H1 (cell line): Measurements from ENCODE around the gene IFIT1. TPM values are rescaled to one million over a fixed set of nuclear protein-coding genes. Genes with fewer than 3 reads are reported as not detected.

Experiments
- CTCF ChIA-PET: fragments of 300-600 bp; sonication (Branson Sonifier 250); formaldehyde crosslinking; loops from one replicate; lab custom pipeline; 2021; ENCODE audit not compliant: partially characterized antibody; lab: Charles Lee
- POLR2A ChIA-PET: fragments of 300-600 bp; sonication (Branson Sonifier 250); formaldehyde crosslinking; loops from one replicate; lab custom pipeline; 2021; ENCODE audit warnings: inconsistent platforms; ENCODE audit not compliant: partially characterized antibody; lab: Charles Lee
- DNase-seq, 2 experiments: peaks; one replicate each; pipeline versions ENCODE4 v3.0.0 to v3.0.0-alpha.2; 2010 to 2022; ENCODE audit warnings: low spot score in 2 of 2, low read depth in 1 of 2, mixed read lengths in 1 of 2
- FAIRE-seq: peaks from 2 replicates; lab custom pipeline; 2011; peaks lifted over from hg19 to GRCh38; lab: Jason Lieb, UNC
- H2AFZ ChIP-seq: 2 replicates; pipeline ENCODE4 v1.8.1; 2012; ENCODE audit warnings: low read length, inconsistent platforms
- H2AK5ac ChIP-seq: 2 replicates; pipeline ENCODE4 v1.6.1; 2013; ENCODE audit warnings: low read depth, low read length
- H2BK120ac ChIP-seq: replicated peaks from 2 replicates; pipeline ENCODE3; 2013; ENCODE audit warnings: low read depth, low read length, inconsistent platforms
- H2BK12ac ChIP-seq: 2 replicates; pipeline ENCODE4 v1.6.1; 2013; ENCODE audit warnings: low read depth, low read length
- H2BK15ac ChIP-seq: 2 replicates; pipeline ENCODE4 v1.6.1; 2013; ENCODE audit warnings: low read length
- H2BK20ac ChIP-seq: 2 replicates; pipeline ENCODE4 v1.6.1; 2013; ENCODE audit warnings: low read length
- H2BK5ac ChIP-seq: 2 replicates; pipeline ENCODE4 v1.6.1; 2013; ENCODE audit warnings: low read depth, low read length
- H3K14ac ChIP-seq: 2 replicates; pipeline ENCODE4 v1.6.1; 2013; ENCODE audit warnings: inconsistent platforms; ENCODE audit not compliant: insufficient read length
- H3K18ac ChIP-seq: 2 replicates; pipeline ENCODE4 v1.6.1; 2013; ENCODE audit warnings: low read length; ENCODE audit errors: extremely low read depth
- H3K23ac ChIP-seq: 2 replicates; pipeline ENCODE4 v1.6.1; 2013; ENCODE audit warnings: inconsistent platforms; ENCODE audit not compliant: insufficient read length
- H3K23me2 ChIP-seq: 2 replicates; pipeline ENCODE4 v1.6.1; 2013; ENCODE audit warnings: low read depth, low read length
- H3K27ac ChIP-seq: 2 replicates; pipeline ENCODE4 v1.6.1; 2011; ENCODE audit warnings: low read depth, low read length, inconsistent platforms
- H3K27me3 ChIP-seq, 4 experiments: replicated peaks in 1 of 4; 1 replicate in 1 of 4; 2 replicates in 3 of 4; pipeline versions ENCODE4 v1.6.1 to v1.8.1; 2011 to 2013; ENCODE audit warnings: low read length in 3 of 4, mild to moderate bottlenecking in 3 of 4, inconsistent platforms in 2 of 4, mixed read lengths in 2 of 4, moderate library complexity in 1 of 4; ENCODE audit not compliant: control insufficient read depth in 3 of 4, insufficient read depth in 3 of 4; ENCODE audit errors: extremely low read depth in 1 of 4
- H3K36me3 ChIP-seq, 4 experiments: 2 replicates each; pipeline versions ENCODE4 v1.6.1 to v1.8.1; 2011 to 2013; ENCODE audit warnings: mild to moderate bottlenecking in 4 of 4, low read length in 3 of 4, moderate library complexity in 2 of 4, control low read depth in 1 of 4, inconsistent platforms in 1 of 4; ENCODE audit not compliant: insufficient read depth in 4 of 4, control insufficient read depth in 2 of 4
- H3K4ac ChIP-seq: replicated peaks from 2 replicates; pipeline ENCODE3; 2013; ENCODE audit warnings: low read length, low read depth, mixed read lengths, inconsistent platforms; ENCODE audit not compliant: insufficient read length
- H3K4me1 ChIP-seq, 4 experiments: replicated peaks in 1 of 4; 1 replicate in 1 of 4; 2 replicates in 3 of 4; pipeline versions ENCODE4 v1.6.1 to v1.8.1; 2011 to 2013; ENCODE audit warnings: low read length in 3 of 4, inconsistent platforms in 2 of 4, mixed read lengths in 1 of 4; ENCODE audit not compliant: insufficient read depth in 4 of 4, control insufficient read depth in 3 of 4
- H3K4me2 ChIP-seq, 2 experiments: 2 replicates each; pipeline versions ENCODE4 v1.6.1 to v1.8.1; 2011 to 2013; ENCODE audit warnings: low read depth in 2 of 2, low read length in 2 of 2, control low read depth in 1 of 2, inconsistent platforms in 1 of 2, mild to moderate bottlenecking in 1 of 2; ENCODE audit not compliant: insufficient read depth in 1 of 2
- H3K4me3 ChIP-seq, 4 experiments: fragments of 200-600, 300-600 bp in 1 of 4; sonication (generic), shearing (Covaris generic), sonication (Bioruptor Twin) in 1 of 4; 2 replicates each; pipeline versions ENCODE4 v1.5.1 to v1.8.1; 2011 to 2016; ENCODE audit warnings: low read length in 4 of 4, low read depth in 3 of 4, control low read depth in 2 of 4, inconsistent platforms in 2 of 4, mild to moderate bottlenecking in 2 of 4, mixed read lengths in 1 of 4, moderate library complexity in 1 of 4; ENCODE audit not compliant: insufficient read depth in 2 of 4; ENCODE audit errors: extremely low read depth in 1 of 4
- H3K56ac ChIP-seq: replicated peaks from 2 replicates; pipeline ENCODE3; 2013; ENCODE audit warnings: low read depth, mild to moderate bottlenecking, mixed read lengths, low read length, inconsistent platforms; ENCODE audit not compliant: insufficient read length
- H3K79me1 ChIP-seq: 2 replicates; pipeline ENCODE4 v1.6.1; 2013; ENCODE audit warnings: low read depth, low read length, control low read depth
- H3K79me2 ChIP-seq, 2 experiments: 2 replicates each; pipeline versions ENCODE4 v1.6.1 to v1.8.1; 2012 to 2013; ENCODE audit warnings: low read length in 2 of 2, mild to moderate bottlenecking in 2 of 2, inconsistent platforms in 1 of 2; ENCODE audit not compliant: insufficient read depth in 2 of 2, control insufficient read depth in 1 of 2
- H3K9ac ChIP-seq, 4 experiments: replicated peaks in 1 of 4; 1 replicate in 1 of 4; 2 replicates in 3 of 4; pipeline versions ENCODE4 v1.6.1 to v1.8.1; 2011 to 2013; ENCODE audit warnings: low read depth in 3 of 4, low read length in 3 of 4, control low read depth in 2 of 4, mild to moderate bottlenecking in 2 of 4, moderate library complexity in 2 of 4, inconsistent platforms in 1 of 4; ENCODE audit errors: extremely low read depth in 1 of 4
- H3K9me3 ChIP-seq, 2 experiments: 2 replicates each; pipeline versions ENCODE4 v1.6.1 to v1.8.1; 2012 to 2013; ENCODE audit warnings: mild to moderate bottlenecking in 2 of 2, moderate library complexity in 2 of 2, control low read depth in 1 of 2, inconsistent platforms in 1 of 2, low read depth in 1 of 2, low read length in 1 of 2, mixed read lengths in 1 of 2; ENCODE audit not compliant: insufficient read depth in 2 of 2
- H4K20me1 ChIP-seq, 2 experiments: replicated peaks in 1 of 2; 2 replicates each; pipeline versions ENCODE3 to v1.8.1; 2011 to 2013; ENCODE audit warnings: inconsistent platforms in 2 of 2, low read length in 2 of 2, mild to moderate bottlenecking in 1 of 2; ENCODE audit not compliant: insufficient read depth in 2 of 2, control insufficient read depth in 1 of 2
- H4K5ac ChIP-seq: 2 replicates; pipeline ENCODE4 v1.6.1; 2013; ENCODE audit warnings: low read length, low read depth, mixed read lengths, inconsistent platforms; ENCODE audit not compliant: insufficient read length
- H4K8ac ChIP-seq: 2 replicates; pipeline ENCODE4 v1.8.0; 2013; ENCODE audit warnings: mild to moderate bottlenecking, moderate library complexity, low read length, inconsistent platforms; ENCODE audit not compliant: insufficient read depth; ENCODE audit errors: extremely low read depth
- H4K91ac ChIP-seq: replicated peaks from 2 replicates; pipeline ENCODE3; 2013; ENCODE audit warnings: low read length, mixed read lengths, inconsistent platforms; ENCODE audit not compliant: insufficient read length
- CTBP2 ChIP-seq: IDR thresholded peaks from 2 replicates; pipeline ENCODE4 v1.7.0; 2011; ENCODE audit warnings: borderline replicate concordance, mild to moderate bottlenecking, moderate library complexity, mixed read lengths, low read length; ENCODE audit not compliant: insufficient read depth, insufficient read length
- GABPA ChIP-seq: IDR thresholded peaks from 2 replicates; pipeline ENCODE4 v1.6.1; 2011; ENCODE audit warnings: mild to moderate bottlenecking, low read length, moderate library complexity, borderline replicate concordance; ENCODE audit not compliant: insufficient read depth
- GTF2F1 ChIP-seq: IDR thresholded peaks from 2 replicates; pipeline ENCODE4 v1.6.1; 2012; ENCODE audit warnings: low read depth, low read length, improper control_type of control experiment, borderline replicate concordance
- JUN ChIP-seq: IDR thresholded peaks from 2 replicates; pipeline ENCODE4 v1.6.1; 2011; ENCODE audit warnings: low read depth, mild to moderate bottlenecking, improper control_type of control experiment, low read length
- KDM1A ChIP-seq: fragments of 200-600, 300-600 bp; sonication (generic); IDR thresholded peaks from 2 replicates; pipeline ENCODE4 v1.7.1; 2016; ENCODE audit warnings: mild to moderate bottlenecking, low read length, borderline replicate concordance
- MAFK ChIP-seq: IDR thresholded peaks from 2 replicates; pipeline ENCODE4 v1.6.1; 2012; ENCODE audit warnings: low read depth, mild to moderate bottlenecking, improper control_type of control experiment, low read length
- RFX5 ChIP-seq: IDR thresholded peaks from 2 replicates; pipeline ENCODE4 v1.6.1; 2011; ENCODE audit warnings: low read depth, low read length, improper control_type of control experiment, borderline replicate concordance
- RXRA ChIP-seq: IDR thresholded peaks from 2 replicates; pipeline ENCODE4 v1.6.1; 2011; ENCODE audit warnings: low read depth, mild to moderate bottlenecking, low read length, moderate library complexity; ENCODE audit not compliant: insufficient read depth
- SIN3A ChIP-seq, 2 experiments: IDR thresholded peaks in 1 of 2; conservative IDR thresholded peaks in 1 of 2; 2 replicates each; pipeline ENCODE4 v1.6.1; 2011 to 2012; ENCODE audit warnings: low read length in 2 of 2, improper control_type of control experiment in 1 of 2, low read depth in 1 of 2, mild to moderate bottlenecking in 1 of 2
- TAF7 ChIP-seq: optimal IDR thresholded peaks from 2 replicates; pipeline ENCODE3; 2011; ENCODE audit warnings: low read depth, mild to moderate bottlenecking, inconsistent platforms, low read length, moderate library complexity, borderline replicate concordance
- WGBS, 2 experiments: shearing (Covaris generic) in 1 of 2; methylation state at CpG; one replicate each; pipeline versions ENCODE4 v1.1.6 to v1.1.7; 2013 to 2015; ENCODE audit warnings: low lambda C conversion rate in 2 of 2, mixed read lengths in 2 of 2, inconsistent platforms in 1 of 2, low coverage in 1 of 2, missing lambda C conversion rate in 1 of 2; ENCODE audit not compliant: insufficient replicate concordance in 2 of 2, insufficient coverage in 1 of 2, insufficient read length in 1 of 2; ENCODE audit errors: extremely low coverage in 1 of 2, missing lambda C conversion rate in 1 of 2; 5-methylcytosine and 5-hydroxymethylcytosine counted together
- polyA plus RNA-seq, 7 experiments: library from polyadenylated mRNA; depleted of rRNA in 3 of 7; stranded (reverse) in 5 of 7; unstranded in 2 of 7; fragments of >200 nt in 5 of 7; fragments of 200-250 nt in 2 of 7; gene quantifications; 1 replicate in 5 of 7; 2 replicates in 1 of 7; 4 replicates in 1 of 7; pipeline versions ENCODE4 v1.2.1 to v1.2.3, GENCODE V29; 2011 to 2013; ENCODE audit warnings: missing spikeins in 2 of 7, mixed read lengths in 2 of 7
- total RNA-seq: library from RNA; stranded (reverse); fragmentation: NEBNext Ultra II Directional; extraction: Animal tissue kit (Norgen Biotek cat#: 25700); gene quantifications from 2 replicates; pipeline ENCODE4 v1.2.1, GENCODE V29; 2021
- TF ChIP-seq, protein P1 (sequence below): IDR thresholded peaks from 2 replicates; pipeline ENCODE4 v1.6.1; 2012; ENCODE audit warnings: low read length, inconsistent platforms

The IFIT1 gene
- total and polyA plus RNA-seq, 2 of the 8 experiments (the other 6 are each of a cell fraction or from before 2014, with no cell fraction given) = 0.94 to 1.5 TPM

DNA sequence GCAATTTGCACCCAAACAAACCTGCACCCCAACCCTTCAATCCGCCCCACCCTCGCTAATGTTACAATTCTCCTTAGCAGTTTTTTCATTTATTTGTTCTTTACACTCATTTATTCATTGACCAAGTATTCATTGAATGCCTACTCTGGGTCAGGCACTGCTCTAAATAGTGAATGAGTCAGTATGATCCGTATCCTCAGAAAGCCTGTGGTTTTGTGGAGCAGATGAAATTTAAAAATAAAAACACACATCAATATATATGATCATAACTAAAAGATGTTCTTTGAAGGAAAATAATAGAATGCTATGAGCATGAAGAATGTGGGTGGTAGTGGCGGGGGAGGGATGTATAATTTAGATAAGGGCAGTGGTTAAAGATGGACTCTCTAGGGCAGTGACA lies 35.2 kb downstream of the IFIT1 start:
- H4K8ac ChIP-seq = no peak overlapping the region
- no peaks in the 10 kb centered on the region for H3K79me2 ChIP-seq
- DNase-seq = no peak
- no peaks in the 10 kb centered on the region for H3K9me3 ChIP-seq
- H4K5ac ChIP-seq = no peak overlapping the region
- H3K79me1 ChIP-seq = no peaks in the 10 kb centered on the region
- H3K4me1 ChIP-seq = peaks cover 0 to 13% (median 5%) of the 10 kb centered on the region in 4 experiments; a peak in 2 of 7 replicates
- no peaks in the 10 kb centered on the region for H4K20me1 ChIP-seq
- no peaks in the 10 kb centered on the region for H3K27me3 ChIP-seq
- H3K56ac ChIP-seq = no peak overlapping the region
- no peaks in the 10 kb centered on the region for H3K36me3 ChIP-seq
- H3K23me2 ChIP-seq = no peaks in the 10 kb centered on the region
- no peak overlapping the region for H2AK5ac ChIP-seq
- H2BK20ac ChIP-seq = no peak overlapping the region
- H3K14ac ChIP-seq = no peak overlapping the region
- H2AFZ ChIP-seq = no peak overlapping the region
- 84% methylated on average over 4 of the region's 4 CpGs; no CpG with 5 or more reads in 1 of the 2 experiments for WGBS, 2 experiments
- no peak overlapping the region for H2BK5ac ChIP-seq
- H3K23ac ChIP-seq = no peak overlapping the region
- no peak overlapping the region for H4K91ac ChIP-seq
- no peak overlapping the region for H3K4me3 ChIP-seq
- no peak overlapping the region for H3K9ac ChIP-seq
- no peak overlapping the region for H2BK12ac ChIP-seq
- H3K4ac ChIP-seq = no peak overlapping the region
- H3K18ac ChIP-seq = no peak overlapping the region
- no peak for FAIRE-seq
- H3K4me2 ChIP-seq = no peak overlapping the region
- no peak overlapping the region for H3K27ac ChIP-seq
- ChIA-PET CTCF (interaction anchor here (0.9 to 2.7 kb wide), 17 partner anchors 9 to 274 kb away, joined by 3 to 14 read pairs (median 5); partner anchors contain the start of gene KIF20B), POLR2A (no interaction called here)
- no peak overlapping the region for H2BK120ac ChIP-seq
- H2BK15ac ChIP-seq = no peak overlapping the region
- TF ChIP-seq JUN = no peak
- TF ChIP-seq KDM1A = no peak
- no peak for TF ChIP-seq GTF2F1
- TF ChIP-seq RFX5 = no peak
- no peak for TF ChIP-seq TAF7
- no peak for TF ChIP-seq CTBP2
- TF ChIP-seq, protein P1, sequence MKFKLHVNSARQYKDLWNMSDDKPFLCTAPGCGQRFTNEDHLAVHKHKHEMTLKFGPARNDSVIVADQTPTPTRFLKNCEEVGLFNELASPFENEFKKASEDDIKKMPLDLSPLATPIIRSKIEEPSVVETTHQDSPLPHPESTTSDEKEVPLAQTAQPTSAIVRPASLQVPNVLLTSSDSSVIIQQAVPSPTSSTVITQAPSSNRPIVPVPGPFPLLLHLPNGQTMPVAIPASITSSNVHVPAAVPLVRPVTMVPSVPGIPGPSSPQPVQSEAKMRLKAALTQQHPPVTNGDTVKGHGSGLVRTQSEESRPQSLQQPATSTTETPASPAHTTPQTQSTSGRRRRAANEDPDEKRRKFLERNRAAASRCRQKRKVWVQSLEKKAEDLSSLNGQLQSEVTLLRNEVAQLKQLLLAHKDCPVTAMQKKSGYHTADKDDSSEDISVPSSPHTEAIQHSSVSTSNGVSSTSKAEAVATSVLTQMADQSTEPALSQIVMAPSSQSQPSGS = no peak
- no peak for TF ChIP-seq GABPA
- no peak for TF ChIP-seq MAFK
- TF ChIP-seq RXRA = no peak
- no peak for TF ChIP-seq SIN3A (conservative IDR thresholded peaks at IDR 0.05 in 1 of 2, IDR thresholded peaks at IDR 0.05 in 1 of 2; ENCODE audit: low read depth in 1 of 2, low read length in 2 of 2)
